ENCODE measurements around the gene LIF.

DNA sequence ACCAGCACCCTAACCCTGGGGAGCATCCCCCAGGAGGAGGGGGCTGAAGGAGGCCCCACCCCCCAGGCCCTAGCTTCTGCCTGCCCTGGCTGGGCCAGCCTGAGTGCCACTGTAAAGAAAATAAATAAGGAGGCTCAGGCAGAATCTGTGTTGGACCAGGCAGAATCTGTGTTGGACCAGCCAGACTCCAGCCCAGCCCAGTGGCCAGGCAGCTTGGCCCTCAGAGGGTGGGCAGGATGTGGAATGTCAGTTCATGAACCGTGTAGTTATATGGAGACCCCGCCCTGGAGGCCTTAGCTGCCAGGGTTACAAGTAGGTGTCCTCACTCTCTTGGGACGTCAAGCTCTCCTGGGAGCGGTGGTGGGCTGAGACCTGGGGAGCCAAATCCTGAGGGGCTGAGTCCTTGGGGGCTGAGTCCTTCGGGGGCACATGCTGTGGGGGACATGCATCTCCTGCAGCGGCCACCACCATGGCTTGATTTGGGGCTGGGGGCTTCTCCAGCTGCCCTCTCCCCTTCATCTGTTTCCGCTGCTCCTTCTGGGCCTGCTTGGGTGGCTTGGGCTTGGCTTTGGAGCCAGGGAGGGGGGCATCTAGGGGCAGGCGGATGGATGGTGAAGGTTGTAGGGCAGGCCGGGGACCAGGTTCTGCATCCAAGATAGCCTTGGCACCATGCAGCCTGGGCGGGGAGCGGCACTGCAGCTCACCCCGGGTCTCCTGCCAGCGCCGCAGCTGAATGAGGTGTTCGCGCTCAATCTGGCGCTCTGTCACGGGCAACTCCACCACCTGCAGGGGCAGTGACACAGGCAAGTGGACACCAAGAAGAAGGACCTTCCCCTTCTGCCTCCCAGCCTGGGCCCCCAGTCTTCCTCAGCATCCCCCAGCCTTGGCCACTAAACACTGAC lies 45.8 kb upstream of the LIF start:
- TF ChIP-seq, protein P1, sequence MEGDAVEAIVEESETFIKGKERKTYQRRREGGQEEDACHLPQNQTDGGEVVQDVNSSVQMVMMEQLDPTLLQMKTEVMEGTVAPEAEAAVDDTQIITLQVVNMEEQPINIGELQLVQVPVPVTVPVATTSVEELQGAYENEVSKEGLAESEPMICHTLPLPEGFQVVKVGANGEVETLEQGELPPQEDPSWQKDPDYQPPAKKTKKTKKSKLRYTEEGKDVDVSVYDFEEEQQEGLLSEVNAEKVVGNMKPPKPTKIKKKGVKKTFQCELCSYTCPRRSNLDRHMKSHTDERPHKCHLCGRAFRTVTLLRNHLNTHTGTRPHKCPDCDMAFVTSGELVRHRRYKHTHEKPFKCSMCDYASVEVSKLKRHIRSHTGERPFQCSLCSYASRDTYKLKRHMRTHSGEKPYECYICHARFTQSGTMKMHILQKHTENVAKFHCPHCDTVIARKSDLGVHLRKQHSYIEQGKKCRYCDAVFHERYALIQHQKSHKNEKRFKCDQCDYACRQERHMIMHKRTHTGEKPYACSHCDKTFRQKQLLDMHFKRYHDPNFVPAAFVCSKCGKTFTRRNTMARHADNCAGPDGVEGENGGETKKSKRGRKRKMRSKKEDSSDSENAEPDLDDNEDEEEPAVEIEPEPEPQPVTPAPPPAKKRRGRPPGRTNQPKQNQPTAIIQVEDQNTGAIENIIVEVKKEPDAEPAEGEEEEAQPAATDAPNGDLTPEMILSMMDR (IDR thresholded peaks at IDR 0.05; ENCODE audit: insufficient read depth, low read length, poor library complexity, severe bottlenecking), result no peak
- no peak for TF ChIP-seq EZH2phosphoT487 (conservative IDR thresholded peaks at IDR 0.05; ENCODE audit: low read length)
